IPS DF 6.9 (cell line): ENCODE results near the gene S100A14.

Experiments used
- DNase-seq: peaks from one replicate; pipeline ENCODE4 v3.0.0-alpha.2; 2013; ENCODE audit warnings: low read depth, low spot score
- H3K27ac ChIP-seq: one replicate; pipeline ENCODE4 v1.5.1; 2013; ENCODE audit warnings: low read length, control low read depth
- H3K27me3 ChIP-seq: 2 replicates; pipeline ENCODE4 v1.6.1; 2013; ENCODE audit warnings: mild to moderate bottlenecking, low read length; ENCODE audit not compliant: control insufficient read depth, insufficient read depth
- H3K36me3 ChIP-seq: 2 replicates; pipeline ENCODE4 v1.6.1; 2013; ENCODE audit warnings: low read length; ENCODE audit not compliant: control insufficient read depth, insufficient read depth
- H3K4me1 ChIP-seq: 2 replicates; pipeline ENCODE4 v1.6.1; 2013; ENCODE audit warnings: low read length; ENCODE audit not compliant: control insufficient read depth, insufficient read depth
- H3K4me3 ChIP-seq: 2 replicates; pipeline ENCODE4 v1.5.1; 2013; ENCODE audit warnings: mild to moderate bottlenecking, low read length
- H3K9me3 ChIP-seq: 2 replicates; pipeline ENCODE4 v1.6.1; 2013; ENCODE audit warnings: low read length, inconsistent platforms; ENCODE audit not compliant: control insufficient read depth, insufficient read depth
- WGBS: extraction: QIAGEN DNeasy Blood & Tissue Kit; methylation state at CpG from one replicate; pipeline ENCODE4 v1.1.7; 2013; ENCODE audit warnings: mixed read lengths, missing lambda C conversion rate; ENCODE audit not compliant: insufficient read length, insufficient coverage; 5-methylcytosine and 5-hydroxymethylcytosine counted together

S100A14 gene

GRCh38 chr1:153616144-153616916 lies at the start of gene S100A14:
Gene S100A14 (minus strand): TSS chr1:153616325. CDS start chr1:153615858, 467 bp downstream.
- no peaks in the 10 kb centered on the region for H3K9me3 ChIP-seq
- WGBS, result no CpG with 5 or more reads among the region's 10 CpGs
- DNase-seq, result no peak
- H3K4me3 ChIP-seq, result no peak within 1 kb of the TSS
- no peaks in the 10 kb centered on the region for H3K27me3 ChIP-seq
- no peak within 1 kb of the TSS for H3K27ac ChIP-seq
- H3K36me3 ChIP-seq, result 0 out of 2 replicates have a peak, but pooled peaks cover 2% of the 10 kb centered on the region
- peaks cover 8% of the 10 kb centered on the region for H3K4me1 ChIP-seq

- Histone ChIP-seq H3K4me1 (no peaks in the 10 kb centered on the region), H3K27me3 (no peaks in the 10 kb centered on the region), H3K36me3 (peaks cover 39% of the 10 kb centered on the region; the same call in 1 of the 2 replicates), H3K27ac (no peak overlapping the region), H3K4me3 (no peak overlapping the region), H3K9me3 (no peaks in the 10 kb centered on the region)
- WGBS, result no CpG with 5 or more reads among the region's 5 CpGs
- DNase-seq, result no peak
Observed at GRCh38 chr1:153663211-153663610, 47.1 kb upstream of the S100A14 start.

- no peaks in the 10 kb centered on the region for H3K9me3 ChIP-seq
- DNase-seq, result no peak
- no peaks in the 10 kb centered on the region for H3K27me3 ChIP-seq
- no peaks in the 10 kb centered on the region for H3K4me1 ChIP-seq
- H3K36me3 ChIP-seq, result peaks cover 34% of the 10 kb centered on the region; the same call in 1 of the 2 replicates
- no peak overlapping the region for H3K4me3 ChIP-seq
- H3K27ac ChIP-seq, result no peak overlapping the region
- WGBS, result no CpG with 5 or more reads among the region's 2 CpGs
Observed at GRCh38 chr1:153662269-153662668, 46.1 kb upstream of the S100A14 start.

GRCh38 chr1:153661111-153661708 lies 45.1 kb upstream of the S100A14 start:
- Histone ChIP-seq H3K27ac (no peak overlapping the region), H3K27me3 (no peaks in the 10 kb centered on the region), H3K4me1 (no peaks in the 10 kb centered on the region), H3K36me3 (peaks cover 24% of the 10 kb centered on the region; the same call in 1 of the 2 replicates), H3K4me3 (no peak overlapping the region), H3K9me3 (no peaks in the 10 kb centered on the region)
- no CpG with 5 or more reads among the region's 9 CpGs for WGBS
- no peak for DNase-seq

- Histone ChIP-seq H3K9me3 (no peaks in the 10 kb centered on the region), H3K4me3 (no peak overlapping the region), H3K36me3 (peaks cover 21% of the 10 kb centered on the region; the same call in 1 of the 2 replicates), H3K4me1 (no peaks in the 10 kb centered on the region), H3K27me3 (no peaks in the 10 kb centered on the region), H3K27ac (no peak overlapping the region)
- WGBS, result no CpG with 5 or more reads among the region's 9 CpGs
- no peak for DNase-seq
Observed at GRCh38 chr1:153659656-153660055, 43.5 kb upstream of the S100A14 start.

- Histone ChIP-seq H3K4me3 (peak overlapping the region; percentile 99; the same call in 1 of the 2 replicates), H3K27me3 (no peaks in the 10 kb centered on the region), H3K4me1 (no peaks in the 10 kb centered on the region), H3K36me3 (peaks cover 17% of the 10 kb centered on the region; the same call in 1 of the 2 replicates), H3K9me3 (no peaks in the 10 kb centered on the region), H3K27ac (no peak overlapping the region)
- no CpG with 5 or more reads among the region's 8 CpGs for whole genome bisulfite sequencing
- no peak for DNase-seq
Observed at GRCh38 chr1:153659175-153659534, 43.0 kb upstream of the S100A14 start.

GRCh38 chr1:153658400-153659174 lies 42.5 kb upstream of the S100A14 start, which contains the start of gene SNAPIN:
Gene SNAPIN (plus strand): TSS chr1:153658703. CDS start chr1:153658744, 41 bp downstream.
- no peaks in the 10 kb centered on the region for H3K27me3 ChIP-seq
- H3K4me3 ChIP-seq, result peak within 1 kb of the TSS; percentile 99
- H3K9me3 ChIP-seq, result no peaks in the 10 kb centered on the region
- no peaks in the 10 kb centered on the region for H3K4me1 ChIP-seq
- no peak for DNase-seq
- H3K36me3 ChIP-seq, result peaks cover 13% of the 10 kb centered on the region; the same call in 1 of the 2 replicates
- H3K27ac ChIP-seq, result no peak within 1 kb of the TSS
- no CpG with 5 or more reads among the region's 53 CpGs for WGBS

GRCh38 chr1:153655333-153655732 lies 39.2 kb upstream of the S100A14 start:
- no peak overlapping the region for H3K27ac ChIP-seq
- no peaks in the 10 kb centered on the region for H3K36me3 ChIP-seq
- H3K9me3 ChIP-seq, result no peaks in the 10 kb centered on the region
- H3K4me1 ChIP-seq, result no peaks in the 10 kb centered on the region
- no peak for DNase-seq
- WGBS, result no CpG with 5 or more reads among the region's 3 CpGs
- no peaks in the 10 kb centered on the region for H3K27me3 ChIP-seq
- H3K4me3 ChIP-seq, result no peak overlapping the region

- no peak overlapping the region for H3K4me3 ChIP-seq
- H3K4me1 ChIP-seq, result no peaks in the 10 kb centered on the region
- no CpG with 5 or more reads among the region's 3 CpGs for WGBS
- no peaks in the 10 kb centered on the region for H3K27me3 ChIP-seq
- no peak overlapping the region for H3K27ac ChIP-seq
- no peaks in the 10 kb centered on the region for H3K9me3 ChIP-seq
- no peaks in the 10 kb centered on the region for H3K36me3 ChIP-seq
- no peak for DNase-seq
Observed at GRCh38 chr1:153652805-153653500, 36.8 kb upstream of the S100A14 start.

- H3K36me3 ChIP-seq, result no peaks in the 10 kb centered on the region
- no peak for DNase-seq
- whole genome bisulfite sequencing, result no CpG with 5 or more reads among the region's 1 CpG
- no peaks in the 10 kb centered on the region for H3K9me3 ChIP-seq
- H3K4me1 ChIP-seq, result no peaks in the 10 kb centered on the region
- no peak overlapping the region for H3K27ac ChIP-seq
- no peak overlapping the region for H3K4me3 ChIP-seq
- H3K27me3 ChIP-seq, result no peaks in the 10 kb centered on the region
Observed at GRCh38 chr1:153651771-153652170, 35.6 kb upstream of the S100A14 start.
